Stimulated activated CD4-positive, alpha-beta T cell treated with anti-CD3 and anti-CD28 coated beads, Interleukin-4, amount 100 ng/mL, for 4 hours (primary cell): ENCODE results near the gene NADSYN1.
"Not testable (repeated sequence)": the region's sequence is repeated elsewhere in the genome, so short reads cannot be mapped to it uniquely, and the experiment has no call there.

Source experiments
- DNase-seq, 2 experiments: peaks; one replicate each; pipeline ENCODE4 v3.0.0-alpha.2; 2020

NADSYN1 gene

GRCh38 chr11:71453037-71453917 lies at the start of gene NADSYN1:
Gene NADSYN1 (plus strand): TSS chr11:71453203. CDS start chr11:71453297, 94 bp downstream.
- DNase-seq, result peak; percentile 90 to 95

GRCh38 chr11:71404209-71404608 lies 48.8 kb upstream of the NADSYN1 start:
- no peak for DNase-seq

GRCh38 chr11:71406681-71407080 lies 46.3 kb upstream of the NADSYN1 start:
- no peak for DNase-seq

- DNase-seq, result no peak
Observed at GRCh38 chr11:71407356-71407755, 45.6 kb upstream of the NADSYN1 start.

- DNase-seq, result no peak
Observed at GRCh38 chr11:71408826-71409225, 44.2 kb upstream of the NADSYN1 start.

- DNase-seq, result no peak
Observed at GRCh38 chr11:71410363-71410966, 42.5 kb upstream of the NADSYN1 start.

GRCh38 chr11:71414645-71415044 lies 38.4 kb upstream of the NADSYN1 start:
- DNase-seq, result no peak

- DNase-seq, result no peak
Observed at GRCh38 chr11:71418643-71419042, 34.4 kb upstream of the NADSYN1 start.

GRCh38 chr11:71420455-71421241 lies 32.4 kb upstream of the NADSYN1 start:
- no peak for DNase-seq

- no peak for DNase-seq
Observed at GRCh38 chr11:71421392-71421950, 31.5 kb upstream of the NADSYN1 start.

GRCh38 chr11:71422318-71422717 lies 30.7 kb upstream of the NADSYN1 start:
- DNase-seq, result not testable (repeated sequence)

- no peak for DNase-seq
Observed at GRCh38 chr11:71423181-71423790, 29.7 kb upstream of the NADSYN1 start.

GRCh38 chr11:71425409-71425808 lies 27.6 kb upstream of the NADSYN1 start:
- no peak for DNase-seq

GRCh38 chr11:71425860-71426259 lies 27.1 kb upstream of the NADSYN1 start:
- no peak for DNase-seq

GRCh38 chr11:71426413-71426812 lies 26.6 kb upstream of the NADSYN1 start:
- no peak for DNase-seq

GRCh38 chr11:71428861-71429435 lies 24.1 kb upstream of the NADSYN1 start:
- no peak for DNase-seq

GRCh38 chr11:71429701-71430100 lies 23.3 kb upstream of the NADSYN1 start:
- DNase-seq, result no peak

GRCh38 chr11:71430166-71430565 lies 22.8 kb upstream of the NADSYN1 start:
- DNase-seq, result no peak

- no peak for DNase-seq
Observed at GRCh38 chr11:71431271-71431670, 21.7 kb upstream of the NADSYN1 start.

GRCh38 chr11:71432761-71433647 lies 20.0 kb upstream of the NADSYN1 start:
- no peak for DNase-seq
